Brain microvascular endothelial cell (primary cell): ENCODE results near the gene ESPN.
"Not testable (repeated sequence)": the region's sequence is repeated elsewhere in the genome, so short reads cannot be mapped to it uniquely, and the experiment has no call there.

Experiments used
- DNase-seq: peaks from one replicate; pipeline ENCODE4 v3.0.0-alpha.2; 2020
- H3K27ac ChIP-seq: fragments of 250-450 bp; sonication (Bioruptor Pico); 2 replicates; pipeline ENCODE4 v1.5.1; 2020; ENCODE audit warnings: mild to moderate bottlenecking, moderate library complexity
- H3K27me3 ChIP-seq: fragments of 250-450 bp; sonication (Bioruptor Pico); replicated peaks from 2 replicates; pipeline ENCODE4 v1.5.1; 2020; ENCODE audit warnings: mild to moderate bottlenecking
- H3K36me3 ChIP-seq: fragments of 250-450 bp; sonication (Bioruptor Pico); replicated peaks from 2 replicates; pipeline ENCODE4 v1.5.1; 2020; ENCODE audit warnings: mild to moderate bottlenecking
- H3K4me3 ChIP-seq: 2 replicates; pipeline ENCODE4 v1.5.1; 2011; ENCODE audit warnings: low read depth, mild to moderate bottlenecking, control low read depth, low read length, moderate library complexity
- in situ Hi-C: cut with HindIII; loops from 2 replicates; pipeline ENCODE4 v1.10.0; 2017; ENCODE audit warnings: low sequenced_read_pairs, low pct_ligation_motif_present
- TF ChIP-seq, protein P1 (sequence below): IDR thresholded peaks from 2 replicates; pipeline ENCODE4 v1.5.1; 2011; ENCODE audit warnings: low read depth, mild to moderate bottlenecking, moderate library complexity, low read length, control low read depth, inconsistent platforms; ENCODE audit errors: missing control alignments

The ESPN gene

DNA sequence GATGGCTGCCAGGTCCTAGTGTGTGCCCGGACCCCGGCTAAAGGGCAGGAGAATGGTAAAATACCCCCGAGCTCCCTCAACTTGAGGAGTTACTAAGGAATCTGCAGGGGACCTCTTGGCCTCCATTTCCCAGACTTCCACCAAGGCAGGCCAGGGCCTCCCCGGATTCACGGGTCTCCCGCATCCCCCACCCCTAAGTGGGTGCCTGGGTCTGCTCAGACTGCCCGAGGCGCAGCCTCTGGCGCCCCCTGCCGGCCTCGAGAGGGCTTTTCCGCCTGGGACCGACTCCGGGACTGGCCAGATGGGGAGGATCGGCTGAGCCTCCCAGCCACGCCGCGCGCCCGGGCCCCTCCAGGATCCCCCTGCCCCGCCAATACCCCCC lies 65.2 kb downstream of the ESPN start:
- in situ Hi-C loops = no loop called here
- Histone ChIP-seq H3K27me3 (no peaks in the 10 kb centered on the region), H3K36me3 (no peaks in the 10 kb centered on the region), H3K4me3 (peak overlapping the region; percentile 85), H3K27ac (peak overlapping the region; percentile 2)
- TF ChIP-seq, protein P1, sequence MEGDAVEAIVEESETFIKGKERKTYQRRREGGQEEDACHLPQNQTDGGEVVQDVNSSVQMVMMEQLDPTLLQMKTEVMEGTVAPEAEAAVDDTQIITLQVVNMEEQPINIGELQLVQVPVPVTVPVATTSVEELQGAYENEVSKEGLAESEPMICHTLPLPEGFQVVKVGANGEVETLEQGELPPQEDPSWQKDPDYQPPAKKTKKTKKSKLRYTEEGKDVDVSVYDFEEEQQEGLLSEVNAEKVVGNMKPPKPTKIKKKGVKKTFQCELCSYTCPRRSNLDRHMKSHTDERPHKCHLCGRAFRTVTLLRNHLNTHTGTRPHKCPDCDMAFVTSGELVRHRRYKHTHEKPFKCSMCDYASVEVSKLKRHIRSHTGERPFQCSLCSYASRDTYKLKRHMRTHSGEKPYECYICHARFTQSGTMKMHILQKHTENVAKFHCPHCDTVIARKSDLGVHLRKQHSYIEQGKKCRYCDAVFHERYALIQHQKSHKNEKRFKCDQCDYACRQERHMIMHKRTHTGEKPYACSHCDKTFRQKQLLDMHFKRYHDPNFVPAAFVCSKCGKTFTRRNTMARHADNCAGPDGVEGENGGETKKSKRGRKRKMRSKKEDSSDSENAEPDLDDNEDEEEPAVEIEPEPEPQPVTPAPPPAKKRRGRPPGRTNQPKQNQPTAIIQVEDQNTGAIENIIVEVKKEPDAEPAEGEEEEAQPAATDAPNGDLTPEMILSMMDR = peak; percentile 92
- peak; percentile 47 for DNase-seq

DNA sequence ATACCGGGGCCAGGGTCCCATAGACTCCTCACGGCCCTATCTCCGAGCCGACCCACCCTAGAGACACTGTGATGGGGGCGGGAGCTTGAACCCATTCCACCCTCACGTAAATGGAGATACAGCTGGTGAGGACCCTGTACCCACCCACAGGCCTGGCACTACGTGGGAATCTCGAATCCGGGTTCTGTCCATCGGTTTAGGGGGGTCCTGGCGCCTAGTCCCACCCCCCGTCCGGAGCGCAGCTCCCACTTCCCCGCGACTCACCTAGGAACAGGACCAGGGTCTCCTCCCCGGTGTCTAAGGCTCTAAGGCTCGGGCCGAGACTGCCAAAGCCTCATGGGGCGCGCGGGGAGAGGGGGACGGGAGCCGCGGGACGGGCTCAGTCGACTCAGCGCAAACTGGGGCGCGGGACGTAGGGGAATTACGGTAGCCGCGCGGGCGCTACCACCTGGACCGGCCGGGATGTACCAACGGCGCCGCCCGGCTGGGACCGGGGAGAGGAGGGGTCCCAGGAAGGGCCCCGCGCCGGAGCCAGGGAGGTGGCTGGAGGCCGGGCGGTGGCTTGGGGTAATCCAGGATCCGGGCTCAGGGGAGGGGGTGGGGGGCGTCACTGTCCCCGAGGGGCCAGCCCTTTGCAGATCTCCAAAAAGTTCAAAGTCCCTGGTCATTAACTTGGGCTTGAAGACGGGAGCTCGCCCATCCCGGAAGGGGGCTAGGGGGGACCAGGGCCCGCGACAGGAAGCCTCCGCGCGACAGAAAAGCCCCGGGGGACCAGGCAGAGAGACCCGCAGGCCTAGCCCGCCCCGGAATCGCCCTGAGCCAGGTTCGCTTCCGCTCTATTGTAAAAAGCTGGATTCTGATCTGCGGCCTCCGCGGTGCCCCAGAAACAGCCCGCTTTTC lies 65.9 kb downstream of the ESPN start:
- Histone ChIP-seq H3K4me3 (peak overlapping the region; percentile 85), H3K27ac (peak overlapping the region; percentile 46), H3K27me3 (no peaks in the 10 kb centered on the region), H3K36me3 (no peaks in the 10 kb centered on the region)
- DNase-seq = peak; percentile 62
- in situ Hi-C loops = no loop called here
- TF ChIP-seq, protein P1 = no peak

DNA sequence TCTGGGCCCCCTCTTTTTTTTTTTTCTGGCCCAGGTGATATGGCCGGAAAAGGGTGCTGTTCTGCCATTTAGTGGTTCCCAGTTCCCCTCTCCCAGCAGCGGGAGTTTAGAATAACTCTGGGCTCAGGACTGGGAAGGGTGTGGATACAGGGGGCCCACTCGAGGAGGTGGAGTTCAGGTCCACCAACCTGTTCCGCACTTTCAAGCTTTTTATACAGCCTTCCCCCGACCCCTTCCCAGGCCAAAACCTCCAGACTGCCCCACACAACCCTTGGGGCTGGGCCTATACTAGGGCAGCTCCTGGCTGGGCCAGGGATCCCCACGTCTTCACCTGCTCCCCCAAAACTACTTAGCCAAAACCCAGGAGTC lies 66.5 kb downstream of the ESPN start:
- in situ Hi-C loops = no loop called here

DNA sequence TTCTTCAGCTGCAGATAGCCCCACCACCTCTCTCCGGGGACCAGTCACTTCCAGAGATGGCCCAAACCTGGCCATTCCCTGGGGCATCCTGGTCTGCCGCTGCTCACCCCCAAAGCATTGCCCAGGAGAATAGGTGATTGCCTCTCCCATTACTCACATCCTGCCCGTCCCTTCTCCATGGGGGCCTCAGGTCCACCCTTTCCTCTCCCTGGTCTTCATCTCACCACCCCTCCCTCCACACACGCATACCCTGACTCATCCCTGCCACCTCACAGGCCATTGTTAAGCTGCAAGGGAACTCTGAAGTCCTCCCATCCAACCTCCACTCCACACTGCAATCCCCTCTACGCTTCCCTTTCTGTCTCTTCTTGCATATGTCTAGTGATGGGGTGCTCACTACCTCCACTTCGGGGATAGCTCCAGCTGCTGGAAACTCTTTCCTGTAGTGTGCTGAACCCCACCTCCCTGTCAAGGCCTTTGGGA lies 66.9 kb downstream of the ESPN start, which contains the start of gene PLEKHG5:
Gene PLEKHG5, minus strand, starts transcription at position 188 of the 483 bp plus-strand sequence. CDS start 14,096 bp downstream, outside the sequence.
- TF ChIP-seq, protein P1 = no peak
- DNase-seq = peak; percentile 68
- peak within 1 kb of the TSS; percentile 85 for H3K4me3 ChIP-seq
- in situ Hi-C loops = no loop called here
- H3K27me3 ChIP-seq = no peaks in the 10 kb centered on the region
- H3K27ac ChIP-seq = peak within 1 kb of the TSS; percentile 46
- no peaks in the 10 kb centered on the region for H3K36me3 ChIP-seq

More for the DNA sequence above, 66.5 kb downstream of the ESPN start:
- Histone ChIP-seq H3K4me3 (peak overlapping the region; percentile 85), H3K27ac (peak overlapping the region; percentile 46), H3K36me3 (no peaks in the 10 kb centered on the region), H3K27me3 (no peaks in the 10 kb centered on the region)
- no peak for DNase-seq
- TF ChIP-seq, protein P1 = no peak

DNA sequence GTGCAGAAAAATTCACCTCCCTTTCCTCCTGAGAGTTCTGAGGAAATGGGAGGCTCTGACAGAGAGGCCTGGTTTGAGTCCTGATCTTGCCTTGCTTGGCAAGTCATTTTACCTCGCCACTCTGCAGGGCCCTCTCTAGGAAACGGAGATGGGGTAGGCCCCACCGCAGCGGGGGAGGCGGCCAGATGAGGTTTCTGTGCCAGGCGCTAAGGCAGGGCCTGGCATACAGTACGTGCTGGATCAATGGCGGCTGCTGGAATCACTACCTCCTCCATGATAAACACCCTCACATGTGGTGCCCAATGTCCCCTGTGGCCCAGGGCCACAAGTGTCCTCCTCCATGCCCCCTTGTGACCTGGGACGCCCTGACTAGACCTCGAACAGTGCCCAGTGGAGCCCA lies 67.4 kb downstream of the ESPN start:
- no peak overlapping the region for H3K4me3 ChIP-seq
- no peak for DNase-seq
- in situ Hi-C loops = no loop called here
- peak overlapping the region; percentile 14 for H3K27ac ChIP-seq
- no peaks in the 10 kb centered on the region for H3K27me3 ChIP-seq
- no peaks in the 10 kb centered on the region for H3K36me3 ChIP-seq
- TF ChIP-seq, protein P1 = no peak

DNA sequence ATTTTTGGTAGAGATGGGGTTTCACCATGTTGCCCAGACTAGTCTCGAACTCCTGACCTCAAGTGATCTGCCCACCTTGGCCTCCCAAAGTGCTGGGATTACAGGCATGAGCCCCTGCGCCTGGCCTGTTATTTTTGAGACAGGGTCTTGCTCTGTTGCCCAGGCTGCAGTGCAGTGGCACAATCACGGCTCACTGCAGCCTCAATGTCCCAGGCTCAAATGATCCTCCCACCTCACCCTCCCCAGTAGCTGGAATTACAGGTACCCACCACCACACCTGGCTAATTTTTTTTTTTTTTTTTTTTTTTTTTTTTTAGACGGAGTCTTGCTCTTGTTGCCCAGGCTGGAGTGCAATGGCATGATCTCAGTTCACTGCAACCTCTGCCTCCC lies 69.3 kb downstream of the ESPN start:
- H3K27me3 ChIP-seq, DNase-seq, in situ Hi-C loops, H3K4me3 ChIP-seq, H3K27ac ChIP-seq, H3K36me3 ChIP-seq: not testable (repeated sequence)
